HL-60 (cell line): ENCODE measurements around the gene ZNF134.

Experiments
- DNase-seq, 2 experiments: peaks; one replicate each; pipeline ENCODE4 v3.0.0-alpha.2; 2010 to 2020; ENCODE audit warnings: low read depth in 1 of 2, low spot score in 1 of 2
- H3K27ac ChIP-seq: fragments of 250-450 bp; sonication (Bioruptor Pico); replicated peaks from 2 replicates; pipeline ENCODE4 v1.5.1; 2020; ENCODE audit warnings: mild to moderate bottlenecking, moderate library complexity
- H3K27me3 ChIP-seq: fragments of 250-450 bp; sonication (Bioruptor Pico); 2 replicates; pipeline ENCODE4 v1.5.1; 2021; ENCODE audit warnings: mild to moderate bottlenecking, moderate library complexity; ENCODE audit not compliant: insufficient read depth, poor library complexity, severe bottlenecking
- H3K4me3 ChIP-seq: replicated peaks from 2 replicates; pipeline ENCODE4 v1.5.1; 2011; ENCODE audit warnings: mild to moderate bottlenecking, control low read depth, low read length; ENCODE audit not compliant: insufficient read depth
- GABPA ChIP-seq: IDR thresholded peaks from 2 replicates; pipeline ENCODE4 v1.6.1; 2012; ENCODE audit warnings: low read depth
- POLR2AphosphoS5 ChIP-seq: IDR thresholded peaks from 2 replicates; pipeline ENCODE4 v1.6.1; 2012; ENCODE audit warnings: low read depth
- SPI1 ChIP-seq: IDR thresholded peaks from 2 replicates; pipeline ENCODE4 v1.6.1; 2012; ENCODE audit warnings: low read depth, mild to moderate bottlenecking, borderline replicate concordance
- TF ChIP-seq, protein P1 (sequence below): IDR thresholded peaks from 2 replicates; pipeline ENCODE4 v1.6.1; 2012; ENCODE audit warnings: low read depth; ENCODE audit not compliant: insufficient replicate concordance
- TF ChIP-seq, protein P2 (sequence below): IDR thresholded peaks from one replicate; pipeline ENCODE4 v1.5.1; 2011; ENCODE audit warnings: low read length, control low read depth, inconsistent platforms; ENCODE audit not compliant: insufficient read depth

Gene ZNF134

DNA sequence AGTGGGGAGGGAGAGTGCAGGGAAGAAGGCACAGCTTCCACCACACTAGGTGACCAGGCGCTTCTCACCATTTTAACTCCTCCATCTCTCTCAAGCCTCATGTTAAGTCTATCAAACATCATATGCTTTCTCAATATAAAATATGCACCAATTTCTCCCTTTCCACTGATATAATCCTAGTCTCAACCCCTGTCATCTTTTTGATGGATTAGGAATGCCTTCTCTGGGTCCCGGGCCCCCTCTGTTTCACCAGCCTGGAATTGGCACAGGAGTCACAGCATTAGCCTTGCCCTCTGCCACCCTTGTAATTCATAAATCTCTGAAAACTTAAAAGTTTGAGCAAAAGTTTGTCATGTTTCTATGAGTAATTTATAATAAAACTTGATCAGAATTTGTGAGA, 54.6 kb downstream of the ZNF134 start, which contains the start of gene ZSCAN4:
ZSCAN4 (plus strand) TSS at position 301 of the 400 bp plus-strand sequence. CDS start 7,211 bp downstream, outside the sequence.
- no peak for DNase-seq
- TF ChIP-seq, protein P1, sequence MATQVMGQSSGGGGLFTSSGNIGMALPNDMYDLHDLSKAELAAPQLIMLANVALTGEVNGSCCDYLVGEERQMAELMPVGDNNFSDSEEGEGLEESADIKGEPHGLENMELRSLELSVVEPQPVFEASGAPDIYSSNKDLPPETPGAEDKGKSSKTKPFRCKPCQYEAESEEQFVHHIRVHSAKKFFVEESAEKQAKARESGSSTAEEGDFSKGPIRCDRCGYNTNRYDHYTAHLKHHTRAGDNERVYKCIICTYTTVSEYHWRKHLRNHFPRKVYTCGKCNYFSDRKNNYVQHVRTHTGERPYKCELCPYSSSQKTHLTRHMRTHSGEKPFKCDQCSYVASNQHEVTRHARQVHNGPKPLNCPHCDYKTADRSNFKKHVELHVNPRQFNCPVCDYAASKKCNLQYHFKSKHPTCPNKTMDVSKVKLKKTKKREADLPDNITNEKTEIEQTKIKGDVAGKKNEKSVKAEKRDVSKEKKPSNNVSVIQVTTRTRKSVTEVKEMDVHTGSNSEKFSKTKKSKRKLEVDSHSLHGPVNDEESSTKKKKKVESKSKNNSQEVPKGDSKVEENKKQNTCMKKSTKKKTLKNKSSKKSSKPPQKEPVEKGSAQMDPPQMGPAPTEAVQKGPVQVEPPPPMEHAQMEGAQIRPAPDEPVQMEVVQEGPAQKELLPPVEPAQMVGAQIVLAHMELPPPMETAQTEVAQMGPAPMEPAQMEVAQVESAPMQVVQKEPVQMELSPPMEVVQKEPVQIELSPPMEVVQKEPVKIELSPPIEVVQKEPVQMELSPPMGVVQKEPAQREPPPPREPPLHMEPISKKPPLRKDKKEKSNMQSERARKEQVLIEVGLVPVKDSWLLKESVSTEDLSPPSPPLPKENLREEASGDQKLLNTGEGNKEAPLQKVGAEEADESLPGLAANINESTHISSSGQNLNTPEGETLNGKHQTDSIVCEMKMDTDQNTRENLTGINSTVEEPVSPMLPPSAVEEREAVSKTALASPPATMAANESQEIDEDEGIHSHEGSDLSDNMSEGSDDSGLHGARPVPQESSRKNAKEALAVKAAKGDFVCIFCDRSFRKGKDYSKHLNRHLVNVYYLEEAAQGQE: no peak
- no peak for TF ChIP-seq POLR2AphosphoS5
- TF ChIP-seq, protein P2, sequence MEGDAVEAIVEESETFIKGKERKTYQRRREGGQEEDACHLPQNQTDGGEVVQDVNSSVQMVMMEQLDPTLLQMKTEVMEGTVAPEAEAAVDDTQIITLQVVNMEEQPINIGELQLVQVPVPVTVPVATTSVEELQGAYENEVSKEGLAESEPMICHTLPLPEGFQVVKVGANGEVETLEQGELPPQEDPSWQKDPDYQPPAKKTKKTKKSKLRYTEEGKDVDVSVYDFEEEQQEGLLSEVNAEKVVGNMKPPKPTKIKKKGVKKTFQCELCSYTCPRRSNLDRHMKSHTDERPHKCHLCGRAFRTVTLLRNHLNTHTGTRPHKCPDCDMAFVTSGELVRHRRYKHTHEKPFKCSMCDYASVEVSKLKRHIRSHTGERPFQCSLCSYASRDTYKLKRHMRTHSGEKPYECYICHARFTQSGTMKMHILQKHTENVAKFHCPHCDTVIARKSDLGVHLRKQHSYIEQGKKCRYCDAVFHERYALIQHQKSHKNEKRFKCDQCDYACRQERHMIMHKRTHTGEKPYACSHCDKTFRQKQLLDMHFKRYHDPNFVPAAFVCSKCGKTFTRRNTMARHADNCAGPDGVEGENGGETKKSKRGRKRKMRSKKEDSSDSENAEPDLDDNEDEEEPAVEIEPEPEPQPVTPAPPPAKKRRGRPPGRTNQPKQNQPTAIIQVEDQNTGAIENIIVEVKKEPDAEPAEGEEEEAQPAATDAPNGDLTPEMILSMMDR: no peak
- no peak for TF ChIP-seq GABPA
- TF ChIP-seq SPI1: no peak
- Histone ChIP-seq H3K27me3 (no peaks in the 10 kb centered on the region), H3K27ac (no peak within 1 kb of the TSS), H3K4me3 (no peak within 1 kb of the TSS)

DNA sequence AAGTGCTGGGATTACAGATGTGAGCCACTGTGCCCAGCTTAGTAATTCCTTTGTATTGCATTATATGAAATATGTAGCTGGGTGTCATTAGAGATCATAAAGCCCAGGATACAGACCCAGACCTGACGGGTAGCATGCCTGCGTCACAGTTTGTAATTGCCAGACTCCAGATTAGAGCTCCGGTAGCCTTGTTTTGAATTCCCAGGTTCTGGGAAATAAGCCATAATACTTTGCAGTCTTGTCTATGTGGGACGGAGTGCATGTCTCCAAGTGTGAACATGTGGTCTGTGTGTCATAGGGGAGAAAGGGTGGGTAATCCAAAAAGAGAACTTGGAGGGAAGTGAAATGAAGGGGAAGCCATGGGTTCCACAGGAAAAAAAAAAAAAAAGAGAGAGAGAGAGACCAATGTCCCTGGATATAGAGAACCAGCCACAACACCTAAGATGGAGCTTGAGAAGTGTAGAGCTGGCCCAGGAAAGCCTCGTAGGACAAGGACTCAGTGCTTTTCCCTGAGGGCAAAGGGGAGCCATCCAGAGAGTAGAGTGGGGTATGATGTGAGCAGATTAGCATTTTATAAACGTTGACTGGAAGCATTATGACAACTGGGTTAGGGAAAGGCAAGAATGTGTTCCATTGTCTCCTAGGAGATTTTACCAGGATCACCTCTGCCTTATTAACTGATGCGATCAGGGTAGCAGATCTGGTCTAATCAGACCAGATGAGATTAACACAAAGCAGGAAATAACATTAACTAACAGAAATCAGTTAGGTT, 57.3 kb downstream of the ZNF134 start:
- no peak for DNase-seq
- Histone ChIP-seq H3K27ac (no peak overlapping the region), H3K4me3 (no peak overlapping the region), H3K27me3 (no peaks in the 10 kb centered on the region)
- TF ChIP-seq, protein P1: no peak
- TF ChIP-seq POLR2AphosphoS5 (no peak), SPI1 (no peak), GABPA (no peak)

DNA sequence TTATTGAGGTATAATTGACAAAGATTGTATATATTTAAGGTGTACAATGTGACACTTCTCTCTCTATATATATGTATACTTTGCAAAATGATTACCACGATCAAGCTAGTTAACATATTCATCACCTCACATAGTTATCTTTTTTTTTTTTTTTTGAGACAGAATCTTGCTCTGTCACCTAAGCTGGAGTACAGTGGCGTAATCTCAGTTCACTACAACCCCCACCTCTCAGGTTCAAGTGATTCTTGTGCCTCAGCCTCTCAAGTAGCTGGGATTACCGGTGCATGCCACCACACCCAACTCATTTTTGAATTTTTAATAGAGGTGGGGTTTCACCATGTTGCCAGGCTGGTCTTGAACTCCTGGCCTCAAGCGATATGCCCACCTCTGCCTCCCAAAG, 58.4 kb downstream of the ZNF134 start:
- TF ChIP-seq SPI1: no peak
- TF ChIP-seq, protein P2: no peak
- no peak for TF ChIP-seq GABPA
- TF ChIP-seq POLR2AphosphoS5: no peak
- TF ChIP-seq, protein P1: no peak
- DNase-seq: no peak
- Histone ChIP-seq H3K4me3 (no peak overlapping the region), H3K27me3 (no peaks in the 10 kb centered on the region), H3K27ac (no peak overlapping the region)
